ENCODE measurements around the gene OR6B3.
"Not testable (repeated sequence)": the region's sequence is repeated elsewhere in the genome, so short reads cannot be mapped to it uniquely, and the experiment has no call there.

OR6B3 gene

GRCh38 chr2:240053173-240054155 is at the start of gene OR6B3:
Gene OR6B3, minus strand, starts transcription at chr2:240053521.
- no peak for DNase-seq

- DNase-seq = no peak
These were observed 45.0 kb upstream of the OR6B3 start for GRCh38 chr2:240098349-240098748.

- no peak for DNase-seq
These were observed 42.5 kb upstream of the OR6B3 start for GRCh38 chr2:240095556-240096523.

- no peak for DNase-seq
These were observed 36.0 kb upstream of the OR6B3 start for GRCh38 chr2:240089306-240089705.

- DNase-seq = no peak
These were observed 33.2 kb upstream of the OR6B3 start for GRCh38 chr2:240086563-240086962.

- no peak for DNase-seq
These were observed 25.3 kb upstream of the OR6B3 start for GRCh38 chr2:240078631-240079030.

GRCh38 chr2:240077442-240077841 is 24.1 kb upstream of the OR6B3 start:
- DNase-seq = no peak

GRCh38 chr2:240074545-240074944 is 21.2 kb upstream of the OR6B3 start:
- no peak for DNase-seq

- no peak for DNase-seq
These were observed 17.6 kb upstream of the OR6B3 start for GRCh38 chr2:240070907-240071306.

GRCh38 chr2:240069829-240070228 is 16.5 kb upstream of the OR6B3 start:
- DNase-seq = no peak

- no peak for DNase-seq
These were observed 14.9 kb upstream of the OR6B3 start for GRCh38 chr2:240068193-240068592.

- no peak for DNase-seq
These were observed 13.2 kb upstream of the OR6B3 start for GRCh38 chr2:240066489-240066888.

GRCh38 chr2:240064898-240065297 is 11.6 kb upstream of the OR6B3 start:
- no peak for DNase-seq

GRCh38 chr2:240060977-240061591 is 7.8 kb upstream of the OR6B3 start:
- peak; percentile 8 for DNase-seq

GRCh38 chr2:240056678-240057077 is 3.4 kb upstream of the OR6B3 start:
- DNase-seq = no peak

- no peak for DNase-seq
These were observed 2.0 kb upstream of the OR6B3 start for GRCh38 chr2:240055177-240055917.

GRCh38 chr2:240052524-240052923 is 797 bp downstream of the OR6B3 start:
- no peak for DNase-seq

- DNase-seq = no peak
These were observed 1.6 kb downstream of the OR6B3 start for GRCh38 chr2:240051697-240052096.

- DNase-seq = no peak
These were observed 3.0 kb downstream of the OR6B3 start for GRCh38 chr2:240050278-240050677.

GRCh38 chr2:240048237-240048636 is 5.1 kb downstream of the OR6B3 start:
- DNase-seq = no peak

- DNase-seq = no peak
These were observed 8.2 kb downstream of the OR6B3 start for GRCh38 chr2:240045098-240045497.

GRCh38 chr2:240044096-240044495 is 9.2 kb downstream of the OR6B3 start:
- DNase-seq = not testable (repeated sequence)

All from T1000 (cell line).